GM21367 (cell line): ENCODE measurements around the gene PDZD4.

Experiments used
- ATAC-seq: cut with Tn5 transposase; IDR thresholded peaks from one replicate; pipeline ENCODE4 v1.9.1; 2021; ENCODE audit not compliant: unreplicated experiment

PDZD4 gene

GRCh38 chrX:153868576-153869472, 38.5 kb upstream of the PDZD4 start:
- no peak for ATAC-seq

GRCh38 chrX:153867671-153868070, 37.3 kb upstream of the PDZD4 start:
- ATAC-seq: no peak

GRCh38 chrX:153867139-153867538, 36.8 kb upstream of the PDZD4 start:
- no peak for ATAC-seq

GRCh38 chrX:153866302-153867019, 36.1 kb upstream of the PDZD4 start:
- ATAC-seq: no peak

GRCh38 chrX:153865685-153866084, 35.3 kb upstream of the PDZD4 start:
- ATAC-seq: no peak

- no peak for ATAC-seq
These were observed 34.9 kb upstream of the PDZD4 start for GRCh38 chrX:153865321-153865580.

- no peak for ATAC-seq
These were observed 34.4 kb upstream of the PDZD4 start for GRCh38 chrX:153864561-153865320.

GRCh38 chrX:153864101-153864500, 33.8 kb upstream of the PDZD4 start:
- no peak for ATAC-seq

- ATAC-seq: no peak
These were observed 33.1 kb upstream of the PDZD4 start for GRCh38 chrX:153863251-153863991.

GRCh38 chrX:153862369-153863250, 32.3 kb upstream of the PDZD4 start:
- ATAC-seq: no peak

- ATAC-seq: no peak
These were observed 31.5 kb upstream of the PDZD4 start for GRCh38 chrX:153861733-153862310.

GRCh38 chrX:153861151-153861550, 30.8 kb upstream of the PDZD4 start:
- ATAC-seq: no peak

- no peak for ATAC-seq
These were observed 27.1 kb upstream of the PDZD4 start for GRCh38 chrX:153857348-153857903.

GRCh38 chrX:153854702-153855101, 24.4 kb upstream of the PDZD4 start:
- ATAC-seq: no peak

GRCh38 chrX:153853902-153854267, 23.5 kb upstream of the PDZD4 start:
- no peak for ATAC-seq

GRCh38 chrX:153853180-153853901, 23.0 kb upstream of the PDZD4 start:
- ATAC-seq: no peak

GRCh38 chrX:153851981-153852380, 21.6 kb upstream of the PDZD4 start:
- no peak for ATAC-seq

GRCh38 chrX:153848325-153848724, 18.0 kb upstream of the PDZD4 start:
- ATAC-seq: no peak

GRCh38 chrX:153845842-153846241, 15.5 kb upstream of the PDZD4 start:
- ATAC-seq: no peak
